Activated CD4-positive, CD25-positive, alpha-beta regulatory T cell treated with anti-CD3 and anti-CD28 coated beads, Interleukin-2, amount 50 U/mL, for 24 hours (primary cell): ENCODE data around the gene ZNF410.

Experiments used
- ATAC-seq, 2 donors: fragments of 150-1000 bp; cut with Tn5 transposase; one replicate each; pipeline ENCODE4 v1.10.0; 2021; ENCODE audit warnings: mild to moderate bottlenecking in 1 of 2, moderate library complexity in 1 of 2

ZNF410 gene

GRCh38 chr14:73958591-73958990 lies 71.9 kb downstream of the ZNF410 start:
- ATAC-seq, result no peak

GRCh38 chr14:73961192-73961591 lies 74.5 kb downstream of the ZNF410 start:
- ATAC-seq, result no peak

- no peak for ATAC-seq
These were observed 78.6 kb downstream of the ZNF410 start for GRCh38 chr14:73965216-73965615.

- no peak for ATAC-seq
These were observed 82.2 kb downstream of the ZNF410 start for GRCh38 chr14:73968885-73969284.

- no peak for ATAC-seq
These were observed 86.8 kb downstream of the ZNF410 start for GRCh38 chr14:73973497-73973896.

GRCh38 chr14:73976125-73976524 lies 89.5 kb downstream of the ZNF410 start:
- ATAC-seq, result no peak

- no peak for ATAC-seq
These were observed 91.2 kb downstream of the ZNF410 start for GRCh38 chr14:73977896-73978295.
